SKM-1 (cell line): ENCODE results near the gene ZACN.
"Not testable (repeated sequence)": the region's sequence is repeated elsewhere in the genome, so short reads cannot be mapped to it uniquely, and the experiment has no call there.

Source experiments
- DNase-seq: peaks from one replicate; lab custom pipeline; 2025; ENCODE audit not compliant: unreplicated experiment; lab: John Stamatoyannopoulos, UW

Gene ZACN

GRCh38 chr17:76078860-76079534 lies at the start of gene ZACN:
TSS of gene ZACN (plus strand) at chr17:76079182. CDS start at chr17:76079265, 83 bp downstream.
- DNase-seq: no peak

DNA sequence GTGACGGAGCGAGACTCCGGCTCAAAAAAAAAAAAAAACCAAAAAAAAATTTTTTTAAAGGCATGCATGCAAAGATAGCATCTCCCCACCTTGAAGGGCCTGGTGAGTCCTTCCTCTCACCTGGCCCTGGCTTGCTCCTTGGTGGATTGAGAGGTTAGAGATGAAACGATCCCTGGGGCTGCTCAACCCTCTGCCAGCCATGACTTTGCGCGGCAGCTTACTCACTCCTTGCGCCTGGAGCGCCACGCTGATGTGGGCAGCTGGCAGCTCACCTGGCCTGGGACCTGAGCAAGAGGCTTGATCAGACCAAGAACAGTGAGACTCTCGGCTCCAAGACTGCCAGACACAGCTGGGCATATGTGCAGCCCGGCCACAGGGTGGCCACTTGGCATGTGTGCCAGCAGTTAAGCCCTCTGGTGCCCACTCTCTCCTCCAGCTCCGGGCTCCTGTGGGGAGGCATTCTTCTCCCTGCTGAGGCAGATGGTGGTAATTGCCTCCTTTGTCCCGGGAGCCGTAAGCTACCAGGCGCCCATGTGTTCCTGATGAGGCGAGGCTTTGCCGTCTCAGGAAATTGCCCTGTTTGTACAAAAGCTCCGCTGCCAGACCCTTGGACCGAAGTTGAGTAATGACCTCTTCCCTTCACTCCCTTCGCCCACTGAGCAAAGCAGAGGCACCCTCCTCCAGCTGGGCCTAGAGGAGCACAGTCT lies 46.8 kb upstream of the ZACN start:
- DNase-seq: no peak

GRCh38 chr17:76032780-76033108 lies 46.2 kb upstream of the ZACN start:
- no peak for DNase-seq

GRCh38 chr17:76033139-76033538 lies 45.8 kb upstream of the ZACN start:
- no peak for DNase-seq

DNA sequence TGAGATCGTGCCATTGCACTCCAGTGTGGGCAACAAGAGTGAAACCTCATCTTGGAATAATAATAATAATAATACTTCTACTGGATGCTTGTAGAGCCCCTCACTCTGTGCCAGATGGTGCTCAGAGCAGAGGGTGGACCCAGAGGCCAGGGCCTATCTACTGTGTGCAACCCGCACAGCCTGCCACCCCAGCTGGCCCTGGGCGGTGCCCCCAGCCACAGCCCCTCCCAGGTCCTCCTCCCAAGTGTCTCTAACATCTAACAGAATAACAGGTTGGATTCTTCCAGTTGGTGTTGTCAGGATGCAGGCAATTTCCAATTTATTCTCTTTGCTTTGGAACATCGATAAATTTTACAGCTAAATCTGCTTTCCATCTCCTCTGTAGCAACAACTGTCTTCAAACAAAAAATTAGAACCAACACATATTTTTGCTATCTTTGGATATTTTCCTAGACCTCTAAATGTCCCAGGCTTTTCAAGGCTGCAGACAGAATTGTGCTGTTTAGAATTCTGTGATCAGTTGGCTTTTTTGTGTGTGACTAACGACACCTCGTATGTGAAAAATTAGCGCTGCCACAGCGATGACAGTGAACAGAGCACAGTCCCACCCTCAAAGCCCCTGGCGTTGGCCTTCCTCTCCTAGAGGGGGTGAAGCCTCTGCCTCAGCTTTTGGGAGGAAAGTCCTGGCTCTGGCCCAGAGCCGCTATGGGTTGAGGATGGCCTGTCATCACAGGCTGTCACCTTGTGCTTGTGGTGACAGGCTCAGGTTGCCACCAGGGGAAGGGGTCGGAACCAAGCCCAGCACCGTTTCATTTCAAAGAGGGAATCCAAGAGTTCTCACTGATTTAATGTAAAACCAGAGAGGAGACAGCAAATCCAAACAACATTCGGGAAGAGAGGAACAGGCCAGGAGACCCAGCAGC lies 44.3 kb upstream of the ZACN start:
- no peak for DNase-seq

GRCh38 chr17:76036497-76037261 lies 42.3 kb upstream of the ZACN start:
- no peak for DNase-seq

- DNase-seq: no peak
Measured at GRCh38 chr17:76038050-76038449, 40.9 kb upstream of the ZACN start.

- no peak for DNase-seq
Measured at GRCh38 chr17:76039121-76039520, 39.9 kb upstream of the ZACN start.

- DNase-seq: no peak
Measured at GRCh38 chr17:76040376-76040775, 38.6 kb upstream of the ZACN start.

DNA sequence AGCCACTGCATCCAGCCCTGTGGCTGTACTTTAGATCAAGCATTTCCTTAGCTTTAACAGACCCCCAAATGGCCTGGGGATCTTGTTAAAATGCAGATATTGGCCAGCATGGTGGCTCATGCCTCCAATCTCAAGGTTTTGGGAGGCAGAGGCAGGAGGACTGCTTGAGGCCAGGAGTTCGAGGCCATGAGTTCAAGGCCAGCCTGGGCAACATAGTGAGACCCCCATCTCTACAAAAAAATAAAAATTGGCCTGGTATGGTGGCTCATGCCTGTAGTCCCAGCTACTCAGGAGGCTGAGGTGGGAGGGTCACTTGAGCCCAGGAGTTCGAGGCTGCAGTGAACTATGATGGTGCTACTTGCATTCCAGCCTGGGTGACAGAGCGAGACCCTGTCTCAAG lies 36.1 kb upstream of the ZACN start:
- not testable (repeated sequence) for DNase-seq

- not testable (repeated sequence) for DNase-seq
Measured at GRCh38 chr17:76044475-76045007, 34.4 kb upstream of the ZACN start.

DNA sequence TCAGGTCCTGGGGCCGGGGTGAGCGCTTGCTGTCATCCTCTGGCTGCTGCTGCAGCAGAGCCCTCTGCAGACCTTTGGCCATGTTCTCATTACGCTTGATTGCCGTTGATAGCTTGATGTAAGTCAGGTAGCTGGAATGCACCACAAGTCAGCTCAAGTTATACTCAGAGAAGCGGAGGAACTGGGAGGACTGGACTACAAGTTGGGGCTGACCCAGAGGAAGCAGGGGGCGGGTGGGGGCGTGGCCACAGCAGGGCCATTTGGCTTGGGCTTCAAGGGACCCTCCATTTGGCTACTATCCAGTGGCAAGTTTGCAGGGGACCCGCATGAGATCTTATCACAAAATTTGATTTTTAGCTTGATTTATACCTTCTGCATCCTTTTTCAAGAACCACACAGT lies 32.9 kb upstream of the ZACN start:
- DNase-seq: no peak

DNA sequence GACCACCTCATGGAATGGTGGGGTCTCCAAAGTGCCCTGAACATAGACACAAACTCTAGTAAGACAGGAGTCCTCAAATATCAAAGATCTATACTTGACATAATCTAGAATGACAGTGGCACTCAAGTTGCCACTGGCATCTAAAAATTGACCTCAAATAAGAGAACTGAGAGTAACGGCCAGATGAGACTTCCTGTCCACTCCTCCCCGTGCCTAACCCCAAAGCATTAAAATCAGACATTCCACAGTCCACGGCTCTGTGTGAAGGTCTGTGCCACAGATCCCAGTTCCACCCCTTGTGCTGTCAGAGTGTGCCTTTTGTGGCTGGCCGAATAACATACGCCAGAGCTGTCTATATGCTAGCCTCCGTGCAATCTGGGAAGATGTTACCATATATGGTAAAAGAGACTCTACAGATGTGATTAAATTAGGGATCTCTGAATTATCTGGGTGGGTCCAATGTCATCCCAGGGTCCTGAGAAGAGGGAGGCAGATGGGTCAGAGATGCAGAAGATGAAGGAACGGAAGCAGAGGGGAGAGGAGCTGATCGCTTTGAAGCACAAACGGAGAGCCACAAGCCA lies 30.9 kb upstream of the ZACN start:
- no peak for DNase-seq

GRCh38 chr17:76048711-76049110 lies 30.3 kb upstream of the ZACN start:
- no peak for DNase-seq

DNA sequence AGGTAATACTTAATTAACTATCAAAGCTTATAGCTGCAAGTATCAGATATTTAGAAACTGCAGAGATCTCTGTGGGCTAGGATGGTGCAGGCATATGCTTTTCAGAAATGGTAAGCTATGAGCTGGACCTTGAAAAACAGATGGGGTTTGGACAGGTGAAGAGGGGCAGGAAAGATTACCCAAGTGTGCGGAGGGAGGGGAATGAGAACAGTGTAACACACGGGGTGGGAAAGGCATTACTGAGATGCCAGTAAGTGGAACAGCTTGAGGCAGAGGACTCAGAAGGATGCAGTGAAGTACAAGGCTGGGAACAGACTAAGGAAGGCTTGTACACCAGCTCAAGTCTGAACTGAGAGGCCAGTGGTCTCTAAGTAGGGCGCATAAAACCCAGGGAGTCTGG lies 29.7 kb upstream of the ZACN start:
- DNase-seq: no peak

- no peak for DNase-seq
Measured at GRCh38 chr17:76049836-76050537, 29.0 kb upstream of the ZACN start.

- no peak for DNase-seq
Measured at GRCh38 chr17:76050538-76051467, 28.2 kb upstream of the ZACN start.

GRCh38 chr17:76051561-76051960 lies 27.4 kb upstream of the ZACN start:
- DNase-seq: no peak
